Sigmoid colon (tissue), 7 donors: ENCODE measurements around the gene PSMA1. TPM values are rescaled to one million over a fixed set of nuclear protein-coding genes. Genes with fewer than 3 reads are reported as not detected.

Source experiments
- DNase-seq: peaks from one replicate; pipeline ENCODE4 v3.0.0-alpha.2; 2019
- H3K27ac ChIP-seq, 4 donors: fragments of 200-600 bp; sonication (generic); one replicate each; pipeline ENCODE4 v1.5.1; 2016 to 2019; ENCODE audit warnings: mild to moderate bottlenecking in 1 of 4
- H3K27me3 ChIP-seq, 3 donors: fragments of 200-600 bp; sonication (generic); one replicate each; pipeline ENCODE4 v1.5.1; 2019; ENCODE audit warnings: mild to moderate bottlenecking in 1 of 3
- H3K36me3 ChIP-seq, 4 donors: fragments of 200-600 bp; sonication (generic); one replicate each; pipeline ENCODE4 v1.5.1; 2016 to 2019
- H3K4me1 ChIP-seq, 4 donors: fragments of 200-600 bp; sonication (generic); one replicate each; pipeline ENCODE4 v1.5.1; 2017 to 2019
- H3K4me3 ChIP-seq, 4 donors: fragments of 200-600 bp; sonication (generic); one replicate each; pipeline ENCODE4 v1.5.1; 2017 to 2019; ENCODE audit warnings: mild to moderate bottlenecking in 2 of 4, moderate library complexity in 1 of 4
- H3K9me3 ChIP-seq, 4 donors: fragments of 200-600 bp in 3 of 4; sonication (generic) in 3 of 4; one replicate each; pipeline versions ENCODE4 v1.5.1 to v1.6.1; 2013 to 2019
- EP300 ChIP-seq, 4 donors: sonication (generic); formaldehyde crosslinking; IDR thresholded peaks; one replicate each; pipeline ENCODE4 v1.6.1; 2017; ENCODE audit warnings: antibody characterized with exemption in 4 of 4
- POLR2A ChIP-seq, 2 donors: fragments of 450-650 bp; IDR thresholded peaks; one replicate each; pipeline ENCODE4 v1.6.1; 2016; ENCODE audit warnings: antibody characterized with exemption in 2 of 2, mild to moderate bottlenecking in 2 of 2, moderate library complexity in 2 of 2
- POLR2AphosphoS5 ChIP-seq, 4 donors: sonication (generic); formaldehyde crosslinking; IDR thresholded peaks; one replicate each; pipeline ENCODE4 v1.6.1; 2017; ENCODE audit warnings: antibody characterized with exemption in 4 of 4
- WGBS, 2 donors: extraction: QIAGEN DNeasy Blood & Tissue Kit; methylation state at CpG; one replicate each; pipeline ENCODE4 v1.1.7; 2013; 5-methylcytosine and 5-hydroxymethylcytosine counted together
- intact Hi-C: fragments of 100-400 bp; cut with DNase I; formaldehyde crosslinking; loops from one replicate; pipeline ENCODE4 v1.15.1; 2023
- polyA plus RNA-seq, 3 donors: library from polyadenylated mRNA; stranded (reverse); fragments of 200-250 nt; gene quantifications; one replicate each; pipeline ENCODE4 v1.2.3, GENCODE V29; 2013
- total RNA-seq, 4 donors: library from RNA; depleted of rRNA; stranded (reverse); fragments of >200 nt; gene quantifications; one replicate each; pipeline ENCODE4 v1.1.0, GENCODE V29; 2016
- TF ChIP-seq, protein P1 (sequence below), 4 experiments: fragments of 450-650 bp in 3 of 4; fragments of 200-600 bp in 1 of 4; IDR thresholded peaks; one replicate each; pipeline ENCODE4 v1.5.1; 2016 to 2019; ENCODE audit warnings: antibody characterized with exemption in 4 of 4, mild to moderate bottlenecking in 3 of 4, moderate library complexity in 2 of 4
- donor health status: healthy with polysubstance abuse.
- donor health status: Bipolar disorder and iron deficiency.
- donor health status: healthy.

PSMA1 gene
- total and polyA plus RNA-seq, 7 donors = 109 to 170 (median 137) TPM

DNA sequence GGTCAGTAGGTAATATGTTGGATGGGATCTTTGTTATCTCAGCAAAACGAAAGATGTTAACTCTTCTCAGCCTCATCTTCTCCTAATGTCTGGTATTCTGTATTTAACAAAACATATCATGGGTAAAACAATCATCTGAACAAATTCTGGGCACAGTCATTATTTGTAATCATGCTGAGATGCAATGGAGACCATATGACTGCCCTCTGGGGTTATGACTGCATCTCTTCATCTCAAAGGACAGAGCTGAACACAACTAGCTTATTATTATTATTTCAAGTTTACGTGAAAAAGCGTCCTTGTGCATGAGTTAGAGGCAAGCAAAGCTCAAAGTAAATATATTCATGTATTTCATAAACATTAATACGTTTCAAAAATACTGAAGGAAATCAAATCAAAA, 29.7 kb upstream of the PSMA1 start:
- H3K4me1 ChIP-seq = peaks cover 0 to 41% (median 20%) of the 10 kb centered on the region in 4 donors
- no peak overlapping the region for H3K4me3 ChIP-seq
- H3K27ac ChIP-seq = no peak overlapping the region
- H3K27me3 ChIP-seq = no peaks in the 10 kb centered on the region
- intact Hi-C loops = loop anchor here (10.0 kb wide), 1 partner anchor 195 kb away; no protein-coding TSS in a partner anchor
- no peak for TF ChIP-seq POLR2AphosphoS5 (IDR thresholded peaks at IDR 0.05)
- no peak for TF ChIP-seq POLR2A (IDR thresholded peaks at IDR 0.05)
- TF ChIP-seq EP300 (IDR thresholded peaks at IDR 0.05) = no peak
- TF ChIP-seq, protein P1, sequence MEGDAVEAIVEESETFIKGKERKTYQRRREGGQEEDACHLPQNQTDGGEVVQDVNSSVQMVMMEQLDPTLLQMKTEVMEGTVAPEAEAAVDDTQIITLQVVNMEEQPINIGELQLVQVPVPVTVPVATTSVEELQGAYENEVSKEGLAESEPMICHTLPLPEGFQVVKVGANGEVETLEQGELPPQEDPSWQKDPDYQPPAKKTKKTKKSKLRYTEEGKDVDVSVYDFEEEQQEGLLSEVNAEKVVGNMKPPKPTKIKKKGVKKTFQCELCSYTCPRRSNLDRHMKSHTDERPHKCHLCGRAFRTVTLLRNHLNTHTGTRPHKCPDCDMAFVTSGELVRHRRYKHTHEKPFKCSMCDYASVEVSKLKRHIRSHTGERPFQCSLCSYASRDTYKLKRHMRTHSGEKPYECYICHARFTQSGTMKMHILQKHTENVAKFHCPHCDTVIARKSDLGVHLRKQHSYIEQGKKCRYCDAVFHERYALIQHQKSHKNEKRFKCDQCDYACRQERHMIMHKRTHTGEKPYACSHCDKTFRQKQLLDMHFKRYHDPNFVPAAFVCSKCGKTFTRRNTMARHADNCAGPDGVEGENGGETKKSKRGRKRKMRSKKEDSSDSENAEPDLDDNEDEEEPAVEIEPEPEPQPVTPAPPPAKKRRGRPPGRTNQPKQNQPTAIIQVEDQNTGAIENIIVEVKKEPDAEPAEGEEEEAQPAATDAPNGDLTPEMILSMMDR (IDR thresholded peaks at IDR 0.05) = no peak
- no peaks in the 10 kb centered on the region for H3K9me3 ChIP-seq
- no peaks in the 10 kb centered on the region for H3K36me3 ChIP-seq
- DNase-seq = no peak
- 84 to 94% methylated on average over 4 of the region's 4 CpGs for WGBS, 2 donors

DNA sequence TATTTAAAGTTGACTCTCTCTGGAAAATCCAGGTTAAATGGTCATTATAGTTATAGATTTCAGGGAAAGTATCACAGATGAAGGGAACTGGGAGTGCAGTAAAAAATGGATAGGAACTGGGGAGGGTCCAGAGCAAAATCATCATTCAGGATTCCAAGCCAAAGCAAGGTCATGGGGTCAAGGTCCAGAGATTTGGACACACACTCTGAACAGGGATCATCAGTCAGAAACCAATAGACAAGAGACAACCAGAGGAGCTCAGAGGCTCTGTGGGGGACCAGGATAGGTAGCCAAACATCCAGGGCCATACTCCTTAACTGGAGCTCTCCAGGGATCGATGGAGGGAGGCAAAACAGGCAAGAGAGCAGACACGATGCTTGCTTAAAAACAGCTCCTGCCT, 27.3 kb upstream of the PSMA1 start:
- no peak for TF ChIP-seq EP300 (IDR thresholded peaks at IDR 0.05)
- TF ChIP-seq, protein P1 (IDR thresholded peaks at IDR 0.05) = no peak
- H3K36me3 ChIP-seq = no peaks in the 10 kb centered on the region
- WGBS, 2 donors = 89 to 93% methylated on average over 2 of the region's 2 CpGs
- no peak overlapping the region for H3K27ac ChIP-seq
- H3K27me3 ChIP-seq = no peaks in the 10 kb centered on the region
- intact Hi-C loops = no loop called here
- DNase-seq = no peak
- H3K4me3 ChIP-seq = no peak overlapping the region
- peaks cover 0 to 42% (median 30%) of the 10 kb centered on the region in 4 donors for H3K4me1 ChIP-seq
- no peaks in the 10 kb centered on the region for H3K9me3 ChIP-seq

DNA sequence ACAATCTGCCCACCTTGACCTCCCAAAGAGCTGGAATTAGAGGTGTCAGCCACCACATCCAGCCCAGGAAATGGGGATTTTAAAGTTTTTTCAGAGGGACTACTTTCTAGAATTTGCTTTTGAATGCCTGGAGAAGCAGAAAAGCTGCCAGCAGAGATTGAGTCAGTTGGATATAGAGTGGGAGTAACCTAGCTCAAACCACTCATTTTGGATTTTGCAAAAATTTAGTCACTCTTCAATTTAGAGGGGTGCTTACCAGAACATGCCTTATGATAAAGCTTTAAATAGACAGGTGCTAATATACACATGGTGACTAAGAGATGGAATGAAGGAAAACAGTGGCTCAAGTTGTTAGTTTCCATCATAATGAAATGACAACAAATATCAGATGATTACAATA, 26.5 kb upstream of the PSMA1 start:
- intact Hi-C loops = no loop called here
- TF ChIP-seq EP300 (IDR thresholded peaks at IDR 0.05) (no peak), POLR2A (IDR thresholded peaks at IDR 0.05) (no peak)
- Histone ChIP-seq H3K36me3 (no peaks in the 10 kb centered on the region), H3K27me3 (no peaks in the 10 kb centered on the region), H3K4me1 (peaks cover 0 to 42% (median 32%) of the 10 kb centered on the region in 4 donors), H3K27ac (no peak overlapping the region), H3K9me3 (no peaks in the 10 kb centered on the region), H3K4me3 (no peak overlapping the region)
- no peak for DNase-seq

GRCh38 chr11:14544611-14545010, 24.4 kb upstream of the PSMA1 start:
- intact Hi-C loops = no loop called here
- H3K36me3 ChIP-seq = no peaks in the 10 kb centered on the region
- no peak for DNase-seq
- no peak overlapping the region for H3K4me3 ChIP-seq
- WGBS, 2 donors = 28 to 47% methylated on average over 3 of the region's 3 CpGs
- no peak for TF ChIP-seq POLR2A (IDR thresholded peaks at IDR 0.05)
- TF ChIP-seq POLR2AphosphoS5 (IDR thresholded peaks at IDR 0.05) = peak in 1 of 4 donors; percentile 26
- TF ChIP-seq, protein P1 (IDR thresholded peaks at IDR 0.05) = no peak
- TF ChIP-seq EP300 (IDR thresholded peaks at IDR 0.05) = peak in 1 of 4 donors; percentile 19
- no peaks in the 10 kb centered on the region for H3K9me3 ChIP-seq
- peaks cover 0 to 52% (median 48%) of the 10 kb centered on the region in 4 donors for H3K4me1 ChIP-seq
- H3K27me3 ChIP-seq = no peaks in the 10 kb centered on the region
- peak overlapping the region in 2 of 4 donors; percentile 73 for H3K27ac ChIP-seq

DNA sequence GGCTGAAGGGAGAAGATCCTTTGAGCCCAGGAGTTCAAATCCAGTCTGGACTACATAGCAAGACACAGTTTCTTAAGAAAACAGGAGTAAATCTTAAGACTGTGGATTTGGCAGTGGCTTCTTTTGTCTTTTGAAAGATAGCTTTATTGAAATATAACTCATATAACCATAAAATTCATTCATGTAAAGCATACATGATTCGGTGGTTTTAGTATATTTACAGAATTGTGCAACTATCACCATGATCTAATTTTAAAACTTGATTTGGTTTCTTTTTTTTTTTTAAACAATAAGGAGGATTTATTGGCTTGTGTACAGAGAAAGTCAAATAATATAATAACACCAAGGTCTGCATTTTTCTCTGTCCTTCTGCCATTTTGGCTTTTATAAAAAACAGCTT, 23.1 kb upstream of the PSMA1 start:
- no peak overlapping the region for H3K4me3 ChIP-seq
- intact Hi-C loops = no loop called here
- no peaks in the 10 kb centered on the region for H3K36me3 ChIP-seq
- H3K27ac ChIP-seq = peak overlapping the region in 3 of 4 donors; percentile 18 to 73 (median 73)
- WGBS, 2 donors = 7 to 53% methylated on average over 1 of the region's 1 CpG
- no peaks in the 10 kb centered on the region for H3K9me3 ChIP-seq
- DNase-seq = no peak
- TF ChIP-seq, protein P1 (IDR thresholded peaks at IDR 0.05) = no peak
- TF ChIP-seq POLR2A (IDR thresholded peaks at IDR 0.05) = no peak
- no peak for TF ChIP-seq POLR2AphosphoS5 (IDR thresholded peaks at IDR 0.05)
- no peak for TF ChIP-seq EP300 (IDR thresholded peaks at IDR 0.05)
- no peaks in the 10 kb centered on the region for H3K27me3 ChIP-seq
- H3K4me1 ChIP-seq = peaks cover 0 to 65% (median 56%) of the 10 kb centered on the region in 4 donors
